ENCODE data around the gene SARDH. TPM values are rescaled to one million over a fixed set of nuclear protein-coding genes. Genes with fewer than 3 reads are reported as not detected.
A peak's percentile ranks its signal among the peaks of the same experiment; 100 is the strongest.
"Not testable (repeated sequence)": the region's sequence is repeated elsewhere in the genome, so short reads cannot be mapped to it uniquely, and the experiment has no call there.

The SARDH gene
- total RNA-seq, 3 donors from 2014 or later: 0.23 to 2.1 (median 0.46) TPM

- Histone ChIP-seq H3K36me3 (ENCODE audit: low read depth) (no peaks in the 10 kb centered on the region), H3K9me3 (peaks cover 13% of the 10 kb centered on the region), H3K4me3 (no peak overlapping the region), H3K4me1 (ENCODE audit: low read depth) (no peaks in the 10 kb centered on the region)
- DNase-seq: peak in 1 of 3 donors; percentile 30
- no peak for ATAC-seq
- no peak for TF ChIP-seq CTCF (IDR thresholded peaks at IDR 0.05)
- intact Hi-C loops (cut with DNase I, micrococcal nuclease): no loop called here
Measured at GRCh38 chr9:133768859-133769510, 30.8 kb upstream of the SARDH start.

GRCh38 chr9:133768371-133768858 lies 30.3 kb upstream of the SARDH start:
- no peaks in the 10 kb centered on the region for H3K4me1 ChIP-seq (ENCODE audit: low read depth)
- no peaks in the 10 kb centered on the region for H3K36me3 ChIP-seq (ENCODE audit: low read depth)
- intact Hi-C loops (cut with DNase I, micrococcal nuclease): no loop called here
- DNase-seq (peak in 1 of 3 donors; percentile 30), ATAC-seq (no peak)
- no peak for TF ChIP-seq CTCF (IDR thresholded peaks at IDR 0.05)
- H3K4me3 ChIP-seq: no peak overlapping the region
- H3K9me3 ChIP-seq: peaks cover 10% of the 10 kb centered on the region

GRCh38 chr9:133767625-133768024 lies 29.5 kb upstream of the SARDH start:
- intact Hi-C loops (cut with DNase I, micrococcal nuclease): no loop called here
- DNase-seq (no peak), ATAC-seq (no peak)
- TF ChIP-seq CTCF (IDR thresholded peaks at IDR 0.05): no peak
- Histone ChIP-seq H3K9me3 (peaks cover 10% of the 10 kb centered on the region), H3K36me3 (ENCODE audit: low read depth) (no peaks in the 10 kb centered on the region), H3K4me1 (ENCODE audit: low read depth) (no peaks in the 10 kb centered on the region), H3K4me3 (no peak overlapping the region)

- Histone ChIP-seq H3K36me3 (ENCODE audit: low read depth) (no peaks in the 10 kb centered on the region), H3K4me1 (ENCODE audit: low read depth) (no peaks in the 10 kb centered on the region), H3K4me3 (no peak overlapping the region), H3K9me3 (peaks cover 10% of the 10 kb centered on the region)
- DNase-seq (no peak), ATAC-seq (no peak)
- intact Hi-C loops (cut with DNase I, micrococcal nuclease): no loop called here
- TF ChIP-seq CTCF (IDR thresholded peaks at IDR 0.05): no peak
Measured at GRCh38 chr9:133767008-133767407, 28.9 kb upstream of the SARDH start.

GRCh38 chr9:133766234-133766633 lies 28.1 kb upstream of the SARDH start:
- ATAC-seq; intact Hi-C loops (cut with DNase I, micrococcal nuclease); H3K36me3 ChIP-seq (ENCODE audit: low read depth): not testable (repeated sequence)

GRCh38 chr9:133763272-133764183 lies 25.4 kb upstream of the SARDH start:
- intact Hi-C loops (cut with DNase I, micrococcal nuclease): no loop called here
- Histone ChIP-seq H3K36me3 (ENCODE audit: low read depth) (no peaks in the 10 kb centered on the region), H3K9me3 (peaks cover 10% of the 10 kb centered on the region), H3K4me3 (no peak overlapping the region), H3K4me1 (ENCODE audit: low read depth) (no peaks in the 10 kb centered on the region)
- no peak for TF ChIP-seq CTCF (IDR thresholded peaks at IDR 0.05)
- peak in 1 of 3 donors; percentile 36 for DNase-seq
- no peak for ATAC-seq

More at GRCh38 chr9:133766234-133766633, 28.1 kb upstream of the SARDH start:
- H3K9me3 ChIP-seq: peaks cover 10% of the 10 kb centered on the region
- H3K4me1 ChIP-seq (ENCODE audit: low read depth); DNase-seq; H3K4me3 ChIP-seq: not testable (repeated sequence)
